SK-N-SH (cell line): ENCODE results near the gene EEF1A2. TPM values are rescaled to one million over a fixed set of nuclear protein-coding genes. Genes with fewer than 3 reads are reported as not detected.
A peak's percentile ranks its signal among the peaks of the same experiment; 100 is the strongest.

Experiments used
- CTCF ChIA-PET: fragments of 300-600, 350-600 bp; formaldehyde crosslinking; extraction: SDS; loops from one replicate; lab custom pipeline; 2021; lab: Yijun Ruan, JAX
- POLR2A ChIA-PET: fragments of 350-600 bp; sonication (Branson Sonifier 250); formaldehyde crosslinking; extraction: SDS; loops from one replicate; lab custom pipeline; 2020; ENCODE audit warnings: antibody characterized with exemption, inconsistent platforms; lab: Yijun Ruan, JAX
- DNase-seq: peaks from one replicate; pipeline ENCODE4 v3.0.0; 2012
- H2AFZ ChIP-seq: fragments of 200-600 bp; sonication (generic); 2 replicates; pipeline ENCODE4 v1.8.1; 2016; ENCODE audit warnings: antibody characterized with exemption, mild to moderate bottlenecking, low read depth
- H3F3A ChIP-seq: fragments of 200-600 bp; sonication (generic); replicated peaks from 2 replicates; pipeline ENCODE3; 2016; ENCODE audit warnings: antibody characterized with exemption, mild to moderate bottlenecking; ENCODE audit not compliant: insufficient read depth
- H3K27ac ChIP-seq, 2 experiments: fragments of 200-500 bp in 1 of 2; fragments of 200-600 bp in 1 of 2; sonication (Bioruptor generic) in 1 of 2; sonication (generic), shearing (Covaris generic) in 1 of 2; 2 replicates each; pipeline versions ENCODE4 v1.5.1 to v1.6.1; 2014 to 2016; ENCODE audit warnings: low read depth in 2 of 2, inconsistent platforms in 1 of 2, low read length in 1 of 2, mild to moderate bottlenecking in 1 of 2, mixed read lengths in 1 of 2
- H3K27me3 ChIP-seq: fragments of 200-600 bp; sonication (generic), shearing (Covaris generic); 2 replicates; pipeline ENCODE4 v1.6.1; 2016; ENCODE audit warnings: mixed run types; ENCODE audit not compliant: insufficient read depth
- H3K36me3 ChIP-seq, 2 experiments: fragments of 200-500 bp in 1 of 2; fragments of 200-600 bp in 1 of 2; sonication (Bioruptor generic) in 1 of 2; sonication (generic) in 1 of 2; replicated peaks in 1 of 2; 2 replicates each; pipeline versions ENCODE3 to v1.5.1; 2014 to 2016; ENCODE audit warnings: low read length in 1 of 2, mild to moderate bottlenecking in 1 of 2; ENCODE audit not compliant: insufficient read depth in 2 of 2, control insufficient read depth in 1 of 2
- H3K4me1 ChIP-seq, 2 experiments: fragments of 200-500 bp in 1 of 2; fragments of 200-600 bp in 1 of 2; sonication (Bioruptor generic) in 1 of 2; sonication (generic), shearing (Covaris generic) in 1 of 2; 2 replicates each; pipeline versions ENCODE4 v1.5.1 to v1.6.1; 2014 to 2016; ENCODE audit warnings: low read depth in 1 of 2, low read length in 1 of 2, mixed run types in 1 of 2; ENCODE audit not compliant: insufficient read depth in 2 of 2, control insufficient read depth in 1 of 2
- H3K4me2 ChIP-seq: fragments of 200-600 bp; sonication (generic), shearing (Covaris generic); 2 replicates; pipeline ENCODE4 v1.6.1; 2017; ENCODE audit warnings: mixed run types
- H3K4me3 ChIP-seq, 2 experiments: fragments of 200-500 bp in 1 of 2; fragments of 200-600 bp in 1 of 2; sonication (Bioruptor generic) in 1 of 2; sonication (generic), shearing (Covaris generic) in 1 of 2; 2 replicates each; pipeline versions ENCODE4 v1.5.1 to v1.8.1; 2014 to 2016; ENCODE audit warnings: low read depth in 2 of 2, inconsistent platforms in 1 of 2, low read length in 1 of 2, mild to moderate bottlenecking in 1 of 2, mixed read lengths in 1 of 2, moderate library complexity in 1 of 2
- H3K79me2 ChIP-seq: fragments of 200-600 bp; sonication (generic); 2 replicates; pipeline ENCODE4 v1.8.1; 2017; ENCODE audit warnings: mild to moderate bottlenecking; ENCODE audit not compliant: insufficient read depth
- H3K9ac ChIP-seq: fragments of 200-600 bp; sonication (generic); 2 replicates; pipeline ENCODE4 v1.6.1; 2017; ENCODE audit warnings: mixed run types
- H3K9me2 ChIP-seq: fragments of 200-600 bp; sonication (generic); 2 replicates; pipeline ENCODE4 v1.6.1; 2017; ENCODE audit warnings: mixed run types
- H3K9me3 ChIP-seq: fragments of 200-600 bp; sonication (generic); 2 replicates; pipeline ENCODE4 v1.6.1; 2017; ENCODE audit warnings: mixed run types, mild to moderate bottlenecking, moderate library complexity
- H4K20me1 ChIP-seq: fragments of 200-600 bp; sonication (generic); 2 replicates; pipeline ENCODE4 v1.6.1; 2017; ENCODE audit warnings: mild to moderate bottlenecking, mixed run types; ENCODE audit not compliant: insufficient read depth
- ELF1 ChIP-seq: IDR thresholded peaks from 2 replicates; pipeline ENCODE4 v1.4.0; 2012
- EP300 ChIP-seq, 2 experiments: IDR thresholded peaks; 2 replicates each; pipeline versions ENCODE4 v1.4.0 to v1.6.1; 2012; ENCODE audit warnings: borderline replicate concordance in 1 of 2, low read depth in 1 of 2, low read length in 1 of 2
- EZH2phosphoT487 ChIP-seq: fragments of 200-600 bp; sonication (generic); IDR thresholded peaks from 2 replicates; pipeline ENCODE4 v1.6.1; 2017; ENCODE audit warnings: low read depth, mixed run types, mild to moderate bottlenecking, antibody characterized with exemption, moderate library complexity, borderline replicate concordance
- FOSL2 ChIP-seq: IDR thresholded peaks from 2 replicates; pipeline ENCODE4 v1.4.0; 2012; ENCODE audit warnings: low read depth, mild to moderate bottlenecking, moderate library complexity, borderline replicate concordance
- GABPA ChIP-seq: IDR thresholded peaks from 2 replicates; pipeline ENCODE4 v1.4.0; 2012; ENCODE audit warnings: low read depth, mild to moderate bottlenecking
- GATA2 ChIP-seq: sonication (generic); formaldehyde crosslinking; IDR thresholded peaks from 2 replicates; pipeline ENCODE4 v1.5.0; 2020; ENCODE audit warnings: mild to moderate bottlenecking, missing genetic modification reagents
- JUND ChIP-seq: IDR thresholded peaks from 2 replicates; pipeline ENCODE4 v1.4.0; 2012
- MXI1 ChIP-seq: IDR thresholded peaks from 2 replicates; pipeline ENCODE4 v1.6.1; 2012; ENCODE audit warnings: mild to moderate bottlenecking, low read depth, low read length, improper control_type of control experiment
- RXRA ChIP-seq: IDR thresholded peaks from 2 replicates; pipeline ENCODE4 v1.4.0; 2012; ENCODE audit warnings: low read depth, mild to moderate bottlenecking, borderline replicate concordance
- SMC3 ChIP-seq: IDR thresholded peaks from 2 replicates; pipeline ENCODE4 v1.6.1; 2012; ENCODE audit warnings: low read depth, low read length, improper control_type of control experiment
- WGBS: methylation state at CpG from one replicate; pipeline ENCODE4 v1.1.6; 2017; ENCODE audit warnings: low lambda C conversion rate; 5-methylcytosine and 5-hydroxymethylcytosine counted together
- polyA plus RNA-seq, 3 experiments: library from polyadenylated mRNA; depleted of rRNA; stranded (reverse); fragments of >200 nt; gene quantifications; 2 replicates each; pipeline ENCODE4 v1.2.3, GENCODE V29; 2012
- TF ChIP-seq, protein P1 (sequence below): IDR thresholded peaks from 2 replicates; pipeline ENCODE4 v1.4.0; 2012; ENCODE audit warnings: low read depth
- TF ChIP-seq, protein P2 (sequence below): IDR thresholded peaks from 2 replicates; pipeline ENCODE4 v1.6.1; 2012; ENCODE audit warnings: mild to moderate bottlenecking, low read depth, low read length, moderate library complexity
- TF ChIP-seq, protein P3 (sequence below): IDR thresholded peaks from 2 replicates; pipeline ENCODE4 v1.4.0; 2012; ENCODE audit warnings: low read depth, borderline replicate concordance
- TF ChIP-seq, protein P4 (sequence below): fragments of 150-350 bp; IDR thresholded peaks from 2 replicates; pipeline ENCODE4 v1.6.1; 2017; ENCODE audit warnings: antibody characterized with exemption, low read length, low read depth, borderline replicate concordance
- TF ChIP-seq, protein P5 (sequence below): fragments of 200-600 bp; sonication (generic); IDR thresholded peaks from 2 replicates; pipeline ENCODE4 v1.6.1; 2017; ENCODE audit warnings: antibody characterized with exemption, mild to moderate bottlenecking, moderate library complexity

Gene EEF1A2
- polyA plus RNA-seq, 1 of the 3 experiments (the other 2 are of a cell fraction) = 16.5 TPM

DNA sequence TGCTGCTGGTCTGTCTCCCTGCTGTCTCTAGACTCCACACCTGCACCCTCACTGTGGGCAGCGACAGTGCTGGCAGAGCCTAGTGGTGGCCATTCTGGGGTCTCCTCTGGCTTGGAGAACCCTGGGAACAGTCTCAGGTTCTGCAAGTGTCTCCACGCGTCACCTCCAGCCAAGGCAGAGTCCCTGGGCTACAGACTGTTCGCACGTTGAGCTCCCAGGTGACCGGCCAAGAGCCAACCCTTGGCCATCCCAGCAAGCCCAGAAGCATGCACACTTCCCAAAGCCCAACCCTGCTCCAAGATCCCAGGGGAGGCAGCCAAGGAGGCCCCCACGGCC, 4.8 kb downstream of the EEF1A2 start:
- H3K27ac ChIP-seq = no peak overlapping the region

DNA sequence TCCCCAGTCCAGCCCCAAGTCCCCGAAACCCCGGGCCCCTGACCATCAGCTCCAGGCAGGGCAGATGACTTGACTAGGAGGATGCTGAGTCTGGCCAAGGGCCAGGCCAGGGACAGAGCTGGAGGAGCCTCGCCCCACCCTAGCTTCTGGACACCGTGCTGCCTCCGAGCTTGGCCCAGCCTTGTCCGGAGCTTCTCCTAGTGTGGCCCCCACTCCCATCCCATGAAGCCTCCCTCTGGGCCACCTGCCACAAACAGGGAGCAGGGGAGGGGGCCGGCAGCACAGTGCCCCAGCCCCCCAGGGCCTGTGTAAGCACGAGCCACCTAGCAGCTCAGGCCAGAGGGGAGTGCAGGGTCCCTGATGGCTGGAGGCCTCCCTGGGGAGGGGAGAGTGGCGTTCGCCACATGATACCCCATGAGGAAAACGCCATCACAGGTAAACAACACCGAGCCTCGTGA, 5.3 kb downstream of the EEF1A2 start:
- no peak overlapping the region for H2AFZ ChIP-seq
- H3K4me3 ChIP-seq = no peak overlapping the region
- no peak overlapping the region for H3K27ac ChIP-seq
- DNase-seq = peak; percentile 16
- peaks cover 0 to 6% of the 10 kb centered on the region in 2 experiments for H3K36me3 ChIP-seq
- H3K79me2 ChIP-seq = no peaks in the 10 kb centered on the region
- no peaks in the 10 kb centered on the region; the same call in 1 of the 2 replicates for H4K20me1 ChIP-seq
- ChIA-PET CTCF (interaction anchor here (0.8 to 1.0 kb wide), 3 partner anchors 9 to 44 kb away, joined by 3 to 4 read pairs (median 3); partner anchors contain the start of genes PPDPF and PTK6), POLR2A (interaction anchor here (1.2 to 1.6 kb wide), 2 partner anchors 9 to 27 kb away, joined by 3 to 5 read pairs; partner anchors contain the start of gene PPDPF)
- H3K9me3 ChIP-seq = no peaks in the 10 kb centered on the region
- H3K4me1 ChIP-seq = peaks cover 0 to 24% of the 10 kb centered on the region in 2 experiments; a peak in 1 of 4 replicates
- H3K9me2 ChIP-seq = no peaks in the 10 kb centered on the region
- no peak overlapping the region for H3K4me2 ChIP-seq
- no peak overlapping the region for H3K9ac ChIP-seq
- TF ChIP-seq GABPA (no peak), GATA2 (CRISPR knock-in tag) (no peak), EP300 (IDR thresholded peaks at IDR 0.05; ENCODE audit: borderline replicate concordance in 1 of 2, low read depth in 1 of 2, low read length in 1 of 2) (no peak), ELF1 (no peak), EZH2phosphoT487 (no peak)
- TF ChIP-seq, protein P1, sequence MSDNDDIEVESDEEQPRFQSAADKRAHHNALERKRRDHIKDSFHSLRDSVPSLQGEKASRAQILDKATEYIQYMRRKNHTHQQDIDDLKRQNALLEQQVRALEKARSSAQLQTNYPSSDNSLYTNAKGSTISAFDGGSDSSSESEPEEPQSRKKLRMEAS = no peak
- TF ChIP-seq, protein P2, sequence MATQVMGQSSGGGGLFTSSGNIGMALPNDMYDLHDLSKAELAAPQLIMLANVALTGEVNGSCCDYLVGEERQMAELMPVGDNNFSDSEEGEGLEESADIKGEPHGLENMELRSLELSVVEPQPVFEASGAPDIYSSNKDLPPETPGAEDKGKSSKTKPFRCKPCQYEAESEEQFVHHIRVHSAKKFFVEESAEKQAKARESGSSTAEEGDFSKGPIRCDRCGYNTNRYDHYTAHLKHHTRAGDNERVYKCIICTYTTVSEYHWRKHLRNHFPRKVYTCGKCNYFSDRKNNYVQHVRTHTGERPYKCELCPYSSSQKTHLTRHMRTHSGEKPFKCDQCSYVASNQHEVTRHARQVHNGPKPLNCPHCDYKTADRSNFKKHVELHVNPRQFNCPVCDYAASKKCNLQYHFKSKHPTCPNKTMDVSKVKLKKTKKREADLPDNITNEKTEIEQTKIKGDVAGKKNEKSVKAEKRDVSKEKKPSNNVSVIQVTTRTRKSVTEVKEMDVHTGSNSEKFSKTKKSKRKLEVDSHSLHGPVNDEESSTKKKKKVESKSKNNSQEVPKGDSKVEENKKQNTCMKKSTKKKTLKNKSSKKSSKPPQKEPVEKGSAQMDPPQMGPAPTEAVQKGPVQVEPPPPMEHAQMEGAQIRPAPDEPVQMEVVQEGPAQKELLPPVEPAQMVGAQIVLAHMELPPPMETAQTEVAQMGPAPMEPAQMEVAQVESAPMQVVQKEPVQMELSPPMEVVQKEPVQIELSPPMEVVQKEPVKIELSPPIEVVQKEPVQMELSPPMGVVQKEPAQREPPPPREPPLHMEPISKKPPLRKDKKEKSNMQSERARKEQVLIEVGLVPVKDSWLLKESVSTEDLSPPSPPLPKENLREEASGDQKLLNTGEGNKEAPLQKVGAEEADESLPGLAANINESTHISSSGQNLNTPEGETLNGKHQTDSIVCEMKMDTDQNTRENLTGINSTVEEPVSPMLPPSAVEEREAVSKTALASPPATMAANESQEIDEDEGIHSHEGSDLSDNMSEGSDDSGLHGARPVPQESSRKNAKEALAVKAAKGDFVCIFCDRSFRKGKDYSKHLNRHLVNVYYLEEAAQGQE = no peak
- TF ChIP-seq, protein P3, sequence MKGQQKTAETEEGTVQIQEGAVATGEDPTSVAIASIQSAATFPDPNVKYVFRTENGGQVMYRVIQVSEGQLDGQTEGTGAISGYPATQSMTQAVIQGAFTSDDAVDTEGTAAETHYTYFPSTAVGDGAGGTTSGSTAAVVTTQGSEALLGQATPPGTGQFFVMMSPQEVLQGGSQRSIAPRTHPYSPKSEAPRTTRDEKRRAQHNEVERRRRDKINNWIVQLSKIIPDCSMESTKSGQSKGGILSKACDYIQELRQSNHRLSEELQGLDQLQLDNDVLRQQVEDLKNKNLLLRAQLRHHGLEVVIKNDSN = no peak
- H3F3A ChIP-seq = no peaks in the 10 kb centered on the region
- no peaks in the 10 kb centered on the region for H3K27me3 ChIP-seq
- WGBS = 78% methylated on average over 11 of the region's 13 CpGs

More for the DNA sequence above, 4.8 kb downstream of the EEF1A2 start:
- Histone ChIP-seq H3K36me3 (peaks cover 0 to 6% of the 10 kb centered on the region in 2 experiments), H3K27me3 (no peaks in the 10 kb centered on the region), H3K9me2 (no peaks in the 10 kb centered on the region), H3F3A (no peaks in the 10 kb centered on the region), H3K4me3 (no peak overlapping the region), H3K9me3 (no peaks in the 10 kb centered on the region), H3K9ac (no peak overlapping the region), H4K20me1 (no peaks in the 10 kb centered on the region; the same call in 1 of the 2 replicates), H3K79me2 (no peaks in the 10 kb centered on the region), H3K4me1 (peaks cover 0 to 24% of the 10 kb centered on the region in 2 experiments; a peak in 1 of 4 replicates), H3K4me2 (no peak overlapping the region), H2AFZ (no peak overlapping the region)
- TF ChIP-seq RXRA = no peak
- TF ChIP-seq MXI1 = no peak
- TF ChIP-seq JUND = no peak
- TF ChIP-seq FOSL2 = no peak
- TF ChIP-seq EZH2phosphoT487 = no peak
- TF ChIP-seq GABPA = no peak
- TF ChIP-seq, protein P4, sequence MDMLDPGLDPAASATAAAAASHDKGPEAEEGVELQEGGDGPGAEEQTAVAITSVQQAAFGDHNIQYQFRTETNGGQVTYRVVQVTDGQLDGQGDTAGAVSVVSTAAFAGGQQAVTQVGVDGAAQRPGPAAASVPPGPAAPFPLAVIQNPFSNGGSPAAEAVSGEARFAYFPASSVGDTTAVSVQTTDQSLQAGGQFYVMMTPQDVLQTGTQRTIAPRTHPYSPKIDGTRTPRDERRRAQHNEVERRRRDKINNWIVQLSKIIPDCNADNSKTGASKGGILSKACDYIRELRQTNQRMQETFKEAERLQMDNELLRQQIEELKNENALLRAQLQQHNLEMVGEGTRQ = no peak
- TF ChIP-seq SMC3 = no peak
- TF ChIP-seq, protein P5, sequence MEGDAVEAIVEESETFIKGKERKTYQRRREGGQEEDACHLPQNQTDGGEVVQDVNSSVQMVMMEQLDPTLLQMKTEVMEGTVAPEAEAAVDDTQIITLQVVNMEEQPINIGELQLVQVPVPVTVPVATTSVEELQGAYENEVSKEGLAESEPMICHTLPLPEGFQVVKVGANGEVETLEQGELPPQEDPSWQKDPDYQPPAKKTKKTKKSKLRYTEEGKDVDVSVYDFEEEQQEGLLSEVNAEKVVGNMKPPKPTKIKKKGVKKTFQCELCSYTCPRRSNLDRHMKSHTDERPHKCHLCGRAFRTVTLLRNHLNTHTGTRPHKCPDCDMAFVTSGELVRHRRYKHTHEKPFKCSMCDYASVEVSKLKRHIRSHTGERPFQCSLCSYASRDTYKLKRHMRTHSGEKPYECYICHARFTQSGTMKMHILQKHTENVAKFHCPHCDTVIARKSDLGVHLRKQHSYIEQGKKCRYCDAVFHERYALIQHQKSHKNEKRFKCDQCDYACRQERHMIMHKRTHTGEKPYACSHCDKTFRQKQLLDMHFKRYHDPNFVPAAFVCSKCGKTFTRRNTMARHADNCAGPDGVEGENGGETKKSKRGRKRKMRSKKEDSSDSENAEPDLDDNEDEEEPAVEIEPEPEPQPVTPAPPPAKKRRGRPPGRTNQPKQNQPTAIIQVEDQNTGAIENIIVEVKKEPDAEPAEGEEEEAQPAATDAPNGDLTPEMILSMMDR = no peak
- ChIA-PET CTCF (interaction anchor here (0.8 to 1.0 kb wide), 3 partner anchors 9 to 44 kb away, joined by 3 to 4 read pairs (median 3); partner anchors contain the start of genes PPDPF and PTK6), POLR2A (interaction anchor here (1.2 to 1.6 kb wide), 2 partner anchors 9 to 27 kb away, joined by 3 to 5 read pairs; partner anchors contain the start of gene PPDPF)
- WGBS = 100% methylated on average over 4 of the region's 7 CpGs
- no peak for DNase-seq
